Measurements from ENCODE around the gene PHF1. TPM values are rescaled to one million over a fixed set of nuclear protein-coding genes. Genes with fewer than 3 reads are reported as not detected.

The PHF1 gene
- total RNA-seq, 1 donor from 2014 or later, result 83.4 TPM

DNA sequence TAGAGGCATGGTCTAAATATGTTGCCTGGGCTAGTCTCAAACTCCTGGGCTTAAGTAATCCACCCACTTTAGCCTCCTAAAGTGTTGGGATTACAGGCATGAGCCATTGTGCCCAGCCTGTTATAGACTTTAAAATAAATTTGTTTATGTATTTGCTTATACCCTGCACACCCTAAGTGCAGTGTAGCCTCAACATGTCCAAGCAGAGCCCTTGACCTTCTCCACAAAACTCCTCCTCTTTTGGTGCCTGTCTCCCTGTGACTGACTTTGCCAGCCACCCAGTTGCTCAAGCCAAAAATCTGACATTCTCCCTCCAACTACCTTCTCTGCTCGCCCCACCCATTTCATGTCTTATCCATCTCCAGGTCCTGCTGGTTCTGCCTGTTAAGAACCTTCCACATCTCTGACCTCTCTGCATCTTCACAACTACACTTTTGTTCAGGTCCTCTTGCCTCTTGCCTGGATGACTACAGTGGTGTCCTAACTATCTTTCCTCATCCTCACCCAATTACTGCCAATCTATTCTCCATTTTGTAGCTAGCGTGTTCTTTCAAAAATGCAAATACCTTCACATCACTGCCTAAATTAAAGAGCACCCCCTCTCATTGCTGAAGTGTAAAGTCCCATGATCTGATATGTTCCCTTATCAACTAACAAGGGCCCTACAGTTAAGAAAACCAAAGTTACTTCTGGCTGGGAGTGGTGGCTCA lies 30.4 kb upstream of the PHF1 start:
- Mint-ChIP-seq H3K4me3 (no peak overlapping the region), H3K27me3 (no peaks in the 10 kb centered on the region), H3K36me3 (ENCODE audit: low read depth) (no peaks in the 10 kb centered on the region), H3K9me3 (no peaks in the 10 kb centered on the region), H3K4me1 (no peaks in the 10 kb centered on the region), H3K27ac (no peak overlapping the region)
- ChIA-PET CTCF (no interaction called here), POLR2A (interaction anchor here (0.6 to 0.7 kb wide), 3 partner anchors 13 to 975 kb away, joined by 3 to 4 read pairs (median 3); no protein-coding TSS in a partner anchor)
- TF ChIP-seq, protein P1, sequence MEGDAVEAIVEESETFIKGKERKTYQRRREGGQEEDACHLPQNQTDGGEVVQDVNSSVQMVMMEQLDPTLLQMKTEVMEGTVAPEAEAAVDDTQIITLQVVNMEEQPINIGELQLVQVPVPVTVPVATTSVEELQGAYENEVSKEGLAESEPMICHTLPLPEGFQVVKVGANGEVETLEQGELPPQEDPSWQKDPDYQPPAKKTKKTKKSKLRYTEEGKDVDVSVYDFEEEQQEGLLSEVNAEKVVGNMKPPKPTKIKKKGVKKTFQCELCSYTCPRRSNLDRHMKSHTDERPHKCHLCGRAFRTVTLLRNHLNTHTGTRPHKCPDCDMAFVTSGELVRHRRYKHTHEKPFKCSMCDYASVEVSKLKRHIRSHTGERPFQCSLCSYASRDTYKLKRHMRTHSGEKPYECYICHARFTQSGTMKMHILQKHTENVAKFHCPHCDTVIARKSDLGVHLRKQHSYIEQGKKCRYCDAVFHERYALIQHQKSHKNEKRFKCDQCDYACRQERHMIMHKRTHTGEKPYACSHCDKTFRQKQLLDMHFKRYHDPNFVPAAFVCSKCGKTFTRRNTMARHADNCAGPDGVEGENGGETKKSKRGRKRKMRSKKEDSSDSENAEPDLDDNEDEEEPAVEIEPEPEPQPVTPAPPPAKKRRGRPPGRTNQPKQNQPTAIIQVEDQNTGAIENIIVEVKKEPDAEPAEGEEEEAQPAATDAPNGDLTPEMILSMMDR (IDR thresholded peaks at IDR 0.05), result no peak
- DNase-seq, result no peak
- intact Hi-C loops (cut with micrococcal nuclease), result no loop called here
- ATAC-seq (ENCODE audit: low read depth), result no peak

DNA sequence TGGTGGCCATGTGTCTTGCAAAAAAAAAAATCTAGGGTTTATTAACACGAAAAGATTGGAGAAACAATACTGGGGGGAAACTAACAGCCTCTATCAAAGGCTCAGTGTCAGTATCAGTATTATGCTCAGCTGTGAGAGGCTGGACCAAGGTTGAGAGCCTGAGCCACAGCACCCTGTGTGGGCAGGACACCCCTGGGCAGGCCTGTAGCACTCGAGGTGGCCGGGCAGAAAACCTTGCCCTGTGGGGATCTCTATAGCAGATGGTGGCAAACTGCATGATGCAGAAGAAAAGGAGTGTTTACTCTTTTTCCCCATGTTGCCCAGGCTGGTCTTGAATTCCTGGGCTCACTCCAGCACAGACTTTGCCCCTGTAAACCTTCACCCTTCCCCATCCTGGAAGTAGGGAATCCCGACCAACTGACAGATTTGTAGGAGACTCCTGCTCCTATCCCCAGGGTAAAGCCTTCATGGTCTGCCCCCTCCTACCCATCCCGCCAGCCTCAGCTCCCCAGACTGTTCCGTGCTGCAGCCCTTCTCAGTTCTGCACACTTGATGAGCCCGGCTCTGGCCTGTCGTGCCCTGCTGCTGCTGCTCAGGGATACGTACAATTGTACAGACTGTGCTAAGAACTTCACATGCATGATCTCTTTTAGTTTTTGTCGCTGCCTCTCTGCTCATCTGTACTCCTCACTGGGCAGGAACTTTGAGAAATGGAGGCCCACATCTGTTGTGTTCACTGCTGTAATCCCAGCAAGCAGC lies 27.2 kb upstream of the PHF1 start:
- intact Hi-C loops (cut with micrococcal nuclease), result no loop called here
- ChIA-PET CTCF (no interaction called here), POLR2A (no interaction called here)
- TF ChIP-seq, protein P1 (IDR thresholded peaks at IDR 0.05), result no peak
- Mint-ChIP-seq H3K4me1 (no peaks in the 10 kb centered on the region), H3K27me3 (no peaks in the 10 kb centered on the region), H3K9me3 (no peaks in the 10 kb centered on the region), H3K4me3 (no peak overlapping the region), H3K27ac (no peak overlapping the region), H3K36me3 (ENCODE audit: low read depth) (no peaks in the 10 kb centered on the region)
- ATAC-seq (ENCODE audit: low read depth), result no peak
- no peak for DNase-seq

DNA sequence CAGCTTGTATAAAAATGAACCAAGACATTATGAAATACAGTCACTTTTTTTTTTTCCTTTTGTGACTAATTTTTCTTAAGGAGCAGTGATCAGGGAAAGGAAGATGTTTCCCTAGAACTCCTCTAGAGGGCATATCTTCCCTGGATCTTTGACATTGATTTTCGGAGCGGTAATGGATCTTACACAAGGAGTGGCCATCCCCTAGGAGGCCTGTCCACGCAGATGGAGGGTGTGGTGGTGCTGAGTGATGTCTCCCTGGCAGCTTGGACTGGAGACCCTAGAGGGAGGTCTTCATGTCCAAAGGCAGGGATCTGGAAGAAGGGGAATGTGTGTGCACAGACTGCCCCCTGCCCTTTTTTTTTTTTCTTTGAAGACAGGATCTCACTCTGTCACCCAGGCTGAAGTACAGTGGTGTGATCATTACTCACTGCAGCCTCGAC lies 26.2 kb upstream of the PHF1 start:
- ATAC-seq (ENCODE audit: low read depth) (no peak), DNase-seq (no peak)
- no peak overlapping the region for H3K4me3 Mint-ChIP-seq
- intact Hi-C loops (cut with micrococcal nuclease), result no loop called here
- H3K36me3 Mint-ChIP-seq (ENCODE audit: low read depth), result no peaks in the 10 kb centered on the region
- no peaks in the 10 kb centered on the region for H3K4me1 Mint-ChIP-seq
- H3K27me3 Mint-ChIP-seq, result no peaks in the 10 kb centered on the region
- no peak overlapping the region for H3K27ac Mint-ChIP-seq
- POLR2A ChIA-PET, result interaction anchor here (0.6 to 0.7 kb wide), 2 partner anchors 86 to 320 kb away, joined by 3 to 5 read pairs; partner anchors contain the start of gene RGL2
- TF ChIP-seq, protein P1 (IDR thresholded peaks at IDR 0.05), result no peak
- no peaks in the 10 kb centered on the region for H3K9me3 Mint-ChIP-seq
- CTCF ChIA-PET, result no interaction called here

DNA sequence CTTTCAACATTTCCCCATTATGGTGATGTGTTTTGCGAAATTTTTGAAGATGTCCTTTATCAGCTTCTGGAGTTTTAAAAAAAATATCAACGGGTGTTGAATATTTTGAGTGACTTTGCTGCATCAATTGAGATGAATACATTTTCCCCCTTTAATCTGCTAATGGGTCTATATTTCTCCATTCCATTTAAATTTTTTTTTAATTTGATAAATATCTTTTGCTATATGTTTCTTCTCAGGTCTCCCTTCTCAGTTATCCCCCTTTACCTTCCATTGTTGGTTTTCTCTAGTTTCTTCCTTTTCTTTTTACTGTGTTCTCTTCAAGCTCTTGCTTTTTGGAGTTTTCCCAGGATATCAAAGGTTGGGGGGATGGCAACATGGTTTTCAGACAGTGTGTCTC lies 20.6 kb upstream of the PHF1 start:
- CTCF ChIA-PET, result interaction anchor here (1.2 to 1.9 kb wide), 4 partner anchors 36 to 217 kb away, joined by 5 to 13 read pairs (median 6); no protein-coding TSS in a partner anchor

More for the DNA sequence above, 20.6 kb upstream of the PHF1 start:
- Mint-ChIP-seq H3K27me3 (no peaks in the 10 kb centered on the region), H3K9me3 (no peaks in the 10 kb centered on the region), H3K4me3 (no peak overlapping the region), H3K27ac (peak overlapping the region; percentile 95), H3K4me1 (peaks cover 25% of the 10 kb centered on the region), H3K36me3 (ENCODE audit: low read depth) (no peaks in the 10 kb centered on the region)
- TF ChIP-seq, protein P1 (IDR thresholded peaks at IDR 0.05), result no peak
- ATAC-seq (ENCODE audit: low read depth), result no peak
- intact Hi-C loops (cut with micrococcal nuclease), result loop anchor here (2.0 kb wide), 2 partner anchors 101 to 1989 kb away; no protein-coding TSS in a partner anchor
- no peak for DNase-seq
- POLR2A ChIA-PET, result interaction anchor here (0.9 to 1.9 kb wide), 5 partner anchors 36 to 112 kb away, joined by 3 to 13 read pairs (median 6); partner anchors contain the start of genes B3GALT4, TAPBP and ZBTB9
